Uterus (tissue), 2 donors: ENCODE measurements around the gene SMARCA2.

Experiments used
- POLR2A ChIP-seq, 2 donors: fragments of 450-650 bp; IDR thresholded peaks; one replicate each; pipeline ENCODE4 v1.6.1; 2016; ENCODE audit warnings: antibody characterized with exemption in 2 of 2, mild to moderate bottlenecking in 1 of 2, moderate library complexity in 1 of 2
- TF ChIP-seq, protein P1 (sequence below), 4 experiments: fragments of 200-600 bp in 2 of 4; fragments of 450-650 bp in 2 of 4; sonication (generic) in 2 of 4; IDR thresholded peaks; one replicate each; pipeline ENCODE4 v1.5.1; 2016 to 2019; ENCODE audit warnings: antibody characterized with exemption in 4 of 4, mild to moderate bottlenecking in 2 of 4, moderate library complexity in 1 of 4

DNA sequence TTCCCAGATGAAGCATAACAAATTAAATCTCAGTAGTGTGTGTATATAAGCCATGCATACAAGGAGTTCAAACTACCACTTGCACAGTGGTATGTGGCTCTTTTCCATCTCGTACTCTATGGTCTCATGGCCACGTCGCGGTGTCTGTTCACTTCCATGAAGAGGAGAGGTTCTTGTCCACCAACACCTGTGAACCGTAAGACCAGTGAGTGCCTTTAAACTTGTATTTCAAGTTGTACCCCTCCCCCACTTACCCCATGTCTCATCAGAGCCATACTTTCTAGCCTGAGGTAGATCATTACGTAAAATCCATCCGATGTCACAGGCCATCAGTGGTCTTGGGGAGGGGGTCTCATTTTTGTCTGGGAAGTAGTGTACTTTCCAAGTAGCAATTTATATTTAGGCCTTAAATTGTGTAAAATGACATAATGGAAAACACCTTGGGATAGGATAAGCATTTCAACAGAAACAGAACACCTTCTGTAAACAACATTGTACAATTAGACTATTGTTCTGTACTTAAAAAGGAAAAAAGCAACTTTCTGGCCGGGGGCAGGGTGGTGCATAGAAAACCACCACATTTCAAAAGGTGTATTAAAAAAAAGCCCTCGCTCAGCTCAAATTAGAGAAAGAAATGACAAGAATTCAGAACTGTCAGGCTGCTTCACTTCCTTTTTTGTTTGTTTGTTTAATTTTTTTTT is 163.0 kb downstream of the SMARCA2 start:
- TF ChIP-seq, protein P1, sequence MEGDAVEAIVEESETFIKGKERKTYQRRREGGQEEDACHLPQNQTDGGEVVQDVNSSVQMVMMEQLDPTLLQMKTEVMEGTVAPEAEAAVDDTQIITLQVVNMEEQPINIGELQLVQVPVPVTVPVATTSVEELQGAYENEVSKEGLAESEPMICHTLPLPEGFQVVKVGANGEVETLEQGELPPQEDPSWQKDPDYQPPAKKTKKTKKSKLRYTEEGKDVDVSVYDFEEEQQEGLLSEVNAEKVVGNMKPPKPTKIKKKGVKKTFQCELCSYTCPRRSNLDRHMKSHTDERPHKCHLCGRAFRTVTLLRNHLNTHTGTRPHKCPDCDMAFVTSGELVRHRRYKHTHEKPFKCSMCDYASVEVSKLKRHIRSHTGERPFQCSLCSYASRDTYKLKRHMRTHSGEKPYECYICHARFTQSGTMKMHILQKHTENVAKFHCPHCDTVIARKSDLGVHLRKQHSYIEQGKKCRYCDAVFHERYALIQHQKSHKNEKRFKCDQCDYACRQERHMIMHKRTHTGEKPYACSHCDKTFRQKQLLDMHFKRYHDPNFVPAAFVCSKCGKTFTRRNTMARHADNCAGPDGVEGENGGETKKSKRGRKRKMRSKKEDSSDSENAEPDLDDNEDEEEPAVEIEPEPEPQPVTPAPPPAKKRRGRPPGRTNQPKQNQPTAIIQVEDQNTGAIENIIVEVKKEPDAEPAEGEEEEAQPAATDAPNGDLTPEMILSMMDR (IDR thresholded peaks at IDR 0.05): no peak
- TF ChIP-seq POLR2A (IDR thresholded peaks at IDR 0.05): no peak
